HepG2 (cell line): ENCODE measurements around the gene PTEN. TPM values are rescaled to one million over a fixed set of nuclear protein-coding genes. Genes with fewer than 3 reads are reported as not detected.

ENCODE experiments used
- AGO2 ChIP-seq: fragments of 200-400 bp; formaldehyde crosslinking; optimal IDR thresholded peaks from 2 replicates; pipeline ENCODE3; 2017; ENCODE audit warnings: mild to moderate bottlenecking, low read depth, low read length, moderate library complexity
- AHR ChIP-seq: IDR thresholded peaks from 2 replicates; pipeline ENCODE4 v1.6.1; 2018; ENCODE audit warnings: missing genetic modification reagents, missing compliant biosample characterization
- BCL3 ChIP-seq: sonication (generic); formaldehyde crosslinking; IDR thresholded peaks from 2 replicates; pipeline ENCODE4 v1.5.1; 2020; ENCODE audit warnings: mild to moderate bottlenecking, missing genetic modification reagents, moderate library complexity
- CHCHD3 ChIP-seq: sonication (generic); formaldehyde crosslinking; IDR thresholded peaks from 2 replicates; pipeline ENCODE4 v1.8.0; 2022; ENCODE audit warnings: mild to moderate bottlenecking, missing genetic modification reagents, moderate library complexity
- DDIT3 ChIP-seq: sonication (generic); formaldehyde crosslinking; IDR thresholded peaks from 2 replicates; pipeline ENCODE4 v1.4.0; 2020; ENCODE audit warnings: mild to moderate bottlenecking, missing genetic modification reagents
- DZIP1 ChIP-seq: sonication (generic); formaldehyde crosslinking; IDR thresholded peaks from 2 replicates; pipeline ENCODE4 v1.5.0; 2020; ENCODE audit warnings: mild to moderate bottlenecking, missing genetic modification reagents
- FOSL2 ChIP-seq: sonication (generic); formaldehyde crosslinking; IDR thresholded peaks from 2 replicates; pipeline ENCODE4 v1.4.0; 2020; ENCODE audit warnings: missing genetic modification reagents
- GATA4 ChIP-seq: sonication (generic); IDR thresholded peaks from 2 replicates; pipeline ENCODE4 v1.6.1; 2016; ENCODE audit warnings: antibody characterized with exemption, low read depth, borderline replicate concordance
- NR2F2 ChIP-seq: IDR thresholded peaks from 2 replicates; pipeline ENCODE4 v1.6.1; 2012; ENCODE audit warnings: low read depth, inconsistent platforms, borderline replicate concordance
- PREB ChIP-seq: sonication (generic); formaldehyde crosslinking; IDR thresholded peaks from 2 replicates; pipeline ENCODE4 v1.4.0; 2020; ENCODE audit warnings: missing genetic modification reagents
- RAD21 ChIP-seq: fragments of 450-650 bp; formaldehyde crosslinking; IDR thresholded peaks from 2 replicates; pipeline ENCODE4 v1.5.0; 2020; ENCODE audit warnings: mild to moderate bottlenecking
- STAG1 ChIP-seq: sonication (generic); formaldehyde crosslinking; IDR thresholded peaks from 2 replicates; pipeline ENCODE4 v1.4.0; 2020; ENCODE audit warnings: missing genetic modification reagents
- THAP9 ChIP-seq: sonication (generic); formaldehyde crosslinking; IDR thresholded peaks from 2 replicates; pipeline ENCODE4; 2020; ENCODE audit warnings: missing genetic modification reagents, mild to moderate bottlenecking, borderline replicate concordance
- U2AF2 ChIP-seq: fragments of 200-400 bp; formaldehyde crosslinking; IDR thresholded peaks from 2 replicates; pipeline ENCODE4 v1.6.1; 2017; ENCODE audit warnings: low read depth, mild to moderate bottlenecking, low read length
- ZHX1 ChIP-seq: sonication (generic); formaldehyde crosslinking; IDR thresholded peaks from 2 replicates; pipeline ENCODE4 v1.8.1; 2022; ENCODE audit warnings: low read depth, mild to moderate bottlenecking, missing genetic modification reagents
- ZMYM2 ChIP-seq: sonication (generic); formaldehyde crosslinking; IDR thresholded peaks from 2 replicates; pipeline ENCODE4 v1.8.0; 2022; ENCODE audit warnings: mild to moderate bottlenecking, missing genetic modification reagents
- ZNF101 ChIP-seq: sonication (generic); formaldehyde crosslinking; IDR thresholded peaks from 2 replicates; pipeline ENCODE4 v1.4.0; 2020; ENCODE audit warnings: mild to moderate bottlenecking, low read depth, missing genetic modification reagents, borderline replicate concordance
- ZNF34 ChIP-seq: sonication (generic); formaldehyde crosslinking; IDR thresholded peaks from 2 replicates; pipeline ENCODE4 v1.4.0; 2020; ENCODE audit warnings: mild to moderate bottlenecking, missing genetic modification reagents, borderline replicate concordance
- ZNF577 ChIP-seq: sonication (generic); formaldehyde crosslinking; IDR thresholded peaks from 2 replicates; pipeline ENCODE4 v1.4.0; 2020; ENCODE audit warnings: mild to moderate bottlenecking, low read depth, missing genetic modification reagents, borderline replicate concordance
- ZSCAN30 ChIP-seq: sonication (generic); formaldehyde crosslinking; IDR thresholded peaks from 2 replicates; pipeline ENCODE4 v1.5.0; 2020; ENCODE audit warnings: mild to moderate bottlenecking, missing genetic modification reagents
- polyA plus RNA-seq, 8 experiments: library from polyadenylated mRNA; depleted of rRNA in 3 of 8; stranded (reverse) in 7 of 8; unstranded in 1 of 8; fragments of >200 nt; fragmentation: Illumina TruSeq in 4 of 8; extraction: Trizol in 4 of 8; gene quantifications; 2 replicates each; pipeline versions ENCODE4 v1.2.1 to v1.2.3, GENCODE V29; 2011 to 2016; ENCODE audit warnings: low read depth in 4 of 8, missing spikeins in 1 of 8, mixed read lengths in 1 of 8; ENCODE audit not compliant: insufficient read depth in 1 of 8
- total RNA-seq, 5 experiments: library from RNA; depleted of rRNA; stranded (reverse); fragments of >200 nt; fragmentation: Illumina TruSeq; extraction: Trizol; gene quantifications; 2 replicates each; pipeline ENCODE4 v1.2.3, GENCODE V29; 2016; ENCODE audit warnings: low read depth in 1 of 5

Gene PTEN
- total and polyA plus RNA-seq, 2 of the 13 experiments (the other 11 are each of a cell fraction or from before 2014, with no cell fraction given): 30.3 to 61.3 TPM

- TF ChIP-seq BCL3: no peak
- no peak for TF ChIP-seq THAP9 (CRISPR knock-in tag)
- no peak for TF ChIP-seq AHR (CRISPR knock-in tag)
- peak; percentile 65; the same call in 1 of the 2 replicates for TF ChIP-seq RAD21
- TF ChIP-seq DDIT3 (CRISPR knock-in tag): no peak
- TF ChIP-seq DZIP1 (CRISPR knock-in tag): no peak
- no peak for TF ChIP-seq FOSL2 (CRISPR knock-in tag)
- no peak for TF ChIP-seq ZNF577 (CRISPR knock-in tag)
- TF ChIP-seq ZHX1 (CRISPR knock-in tag): no peak
- TF ChIP-seq NR2F2: no peak
- TF ChIP-seq PREB (CRISPR knock-in tag): no peak
- peak; percentile 94 for TF ChIP-seq STAG1 (CRISPR knock-in tag)
- no peak for TF ChIP-seq ZNF34
- TF ChIP-seq CHCHD3 (CRISPR knock-in tag): no peak
- no peak for TF ChIP-seq AGO2
- TF ChIP-seq ZSCAN30 (CRISPR knock-in tag): no peak
- TF ChIP-seq ZMYM2 (CRISPR knock-in tag): no peak
- TF ChIP-seq U2AF2: no peak
- no peak for TF ChIP-seq GATA4
- no peak for TF ChIP-seq ZNF101
Observed at GRCh38 chr10:87850742-87851205, 12.7 kb upstream of the PTEN start (continued).
